HepG2 (cell line): ENCODE data around the gene ZNF618. TPM values are rescaled to one million over a fixed set of nuclear protein-coding genes. Genes with fewer than 3 reads are reported as not detected.

Experiments used
- ATF3 ChIP-seq: sonication (generic); formaldehyde crosslinking; IDR thresholded peaks from 2 replicates; pipeline ENCODE4 v1.4.0; 2020; ENCODE audit warnings: missing genetic modification reagents
- CREB3 ChIP-seq: sonication (generic); formaldehyde crosslinking; IDR thresholded peaks from 2 replicates; pipeline ENCODE4 v1.5.0; 2020; ENCODE audit warnings: missing genetic modification reagents
- CSRNP2 ChIP-seq: sonication (generic); formaldehyde crosslinking; conservative IDR thresholded peaks from 2 replicates; pipeline ENCODE4 v1.8.0; 2022; ENCODE audit warnings: low read depth, missing genetic modification reagents
- GLI4 ChIP-seq: sonication (generic); formaldehyde crosslinking; IDR thresholded peaks from 2 replicates; pipeline ENCODE4 v1.5.1; 2020; ENCODE audit warnings: missing genetic modification reagents, mild to moderate bottlenecking, moderate library complexity, borderline replicate concordance
- IRF9 ChIP-seq: sonication (generic); formaldehyde crosslinking; IDR thresholded peaks from 2 replicates; pipeline ENCODE4 v1.8.0; 2022; ENCODE audit warnings: missing genetic modification reagents, mild to moderate bottlenecking, borderline replicate concordance
- MAFG ChIP-seq: sonication (generic); formaldehyde crosslinking; IDR thresholded peaks from 2 replicates; pipeline ENCODE4 v1.5.1; 2020; ENCODE audit warnings: mild to moderate bottlenecking, missing genetic modification reagents
- NFATC3 ChIP-seq: sonication (generic); formaldehyde crosslinking; IDR thresholded peaks from 2 replicates; pipeline ENCODE4 v1.5.1; 2020; ENCODE audit warnings: mild to moderate bottlenecking, missing genetic modification reagents
- NFIB ChIP-seq: sonication (generic); formaldehyde crosslinking; IDR thresholded peaks from 2 replicates; pipeline ENCODE4 v1.9.0; 2021; ENCODE audit warnings: missing genetic modification reagents, mild to moderate bottlenecking, borderline replicate concordance
- PAXIP1 ChIP-seq: sonication (generic); formaldehyde crosslinking; conservative IDR thresholded peaks from 2 replicates; pipeline ENCODE4 v1.4.0; 2020; ENCODE audit warnings: mild to moderate bottlenecking, missing genetic modification reagents, moderate library complexity
- POLR2G ChIP-seq: fragments of 200-400 bp; formaldehyde crosslinking; IDR thresholded peaks from 2 replicates; pipeline ENCODE4 v1.6.1; 2018; ENCODE audit warnings: mild to moderate bottlenecking, low read depth, low read length, moderate library complexity
- RBAK ChIP-seq: sonication (generic); formaldehyde crosslinking; IDR thresholded peaks from 2 replicates; pipeline ENCODE4 v1.5.1; 2020; ENCODE audit warnings: mild to moderate bottlenecking, missing genetic modification reagents
- RBFOX2 ChIP-seq: fragments of 200-400 bp; formaldehyde crosslinking; IDR thresholded peaks from 2 replicates; pipeline ENCODE4 v1.6.1; 2017; ENCODE audit warnings: low read depth, mild to moderate bottlenecking, low read length
- RELA ChIP-seq: sonication (generic); formaldehyde crosslinking; IDR thresholded peaks from 2 replicates; pipeline ENCODE4 v1.4.0; 2020; ENCODE audit warnings: missing genetic modification reagents
- SPEN ChIP-seq: sonication (generic); formaldehyde crosslinking; IDR thresholded peaks from 2 replicates; pipeline ENCODE4 v1.5.1; 2020; ENCODE audit warnings: low read depth, mild to moderate bottlenecking, missing genetic modification reagents
- ZBTB8A ChIP-seq: sonication (generic); formaldehyde crosslinking; IDR thresholded peaks from 2 replicates; pipeline ENCODE4 v1.4.0; 2020; ENCODE audit warnings: mild to moderate bottlenecking, low read depth, missing genetic modification reagents, borderline replicate concordance
- ZFAT ChIP-seq: sonication (generic); formaldehyde crosslinking; conservative IDR thresholded peaks from 2 replicates; pipeline ENCODE4 v1.8.1; 2023; ENCODE audit warnings: missing genetic modification reagents, inconsistent platforms
- ZFP90 ChIP-seq: sonication (generic); formaldehyde crosslinking; IDR thresholded peaks from 2 replicates; pipeline ENCODE4 v1.8.0; 2022; ENCODE audit warnings: missing genetic modification reagents, mild to moderate bottlenecking, inconsistent platforms, borderline replicate concordance
- ZNF451 ChIP-seq: sonication (generic); formaldehyde crosslinking; IDR thresholded peaks from 2 replicates; pipeline ENCODE4 v1.5.0; 2020; ENCODE audit warnings: mild to moderate bottlenecking, missing genetic modification reagents
- ZNF639 ChIP-seq: conservative IDR thresholded peaks from 2 replicates; pipeline ENCODE4 v1.6.1; 2018; ENCODE audit warnings: missing genetic modification reagents
- ZNF746 ChIP-seq: sonication (generic); formaldehyde crosslinking; IDR thresholded peaks from 2 replicates; pipeline ENCODE4 v1.8.0; 2022; ENCODE audit warnings: mild to moderate bottlenecking, missing genetic modification reagents
- polyA plus RNA-seq, 8 experiments: library from polyadenylated mRNA; depleted of rRNA in 3 of 8; stranded (reverse) in 7 of 8; unstranded in 1 of 8; fragments of >200 nt; fragmentation: Illumina TruSeq in 4 of 8; extraction: Trizol in 4 of 8; gene quantifications; 2 replicates each; pipeline versions ENCODE4 v1.2.1 to v1.2.3, GENCODE V29; 2011 to 2016; ENCODE audit warnings: low read depth in 4 of 8, missing spikeins in 1 of 8, mixed read lengths in 1 of 8; ENCODE audit not compliant: insufficient read depth in 1 of 8
- total RNA-seq, 5 experiments: library from RNA; depleted of rRNA; stranded (reverse); fragments of >200 nt; fragmentation: Illumina TruSeq; extraction: Trizol; gene quantifications; 2 replicates each; pipeline ENCODE4 v1.2.3, GENCODE V29; 2016; ENCODE audit warnings: low read depth in 1 of 5

ZNF618 gene
- total and polyA plus RNA-seq, 2 of the 13 experiments (the other 11 are each of a cell fraction or from before 2014, with no cell fraction given), result 0.07 TPM

- TF ChIP-seq IRF9 (peak; percentile 23), ZNF639 (CRISPR knock-in tag) (no peak), NFIB (CRISPR knock-in tag) (no peak), MAFG (no peak), CREB3 (no peak), PAXIP1 (CRISPR knock-in tag) (peak; percentile 100), ATF3 (no peak; the same call in 1 of the 2 replicates), GLI4 (no peak), RBAK (no peak), RELA (no peak), POLR2G (peak; percentile 75), NFATC3 (no peak), ZNF451 (CRISPR knock-in tag) (no peak), ZBTB8A (no peak), RBFOX2 (no peak), ZFAT (CRISPR knock-in tag) (no peak), CSRNP2 (CRISPR knock-in tag) (no peak), ZNF746 (CRISPR knock-in tag) (peak; percentile 98), ZFP90 (CRISPR knock-in tag) (peak; percentile 18; the same call in 1 of the 2 replicates), SPEN (CRISPR knock-in tag) (peak; percentile 57)
Measured at GRCh38 chr9:114080773-114081440, 204.8 kb downstream of the ZNF618 start (continued).
